ENCODE measurements around the gene PDGFD.

PDGFD gene

GRCh38 chr11:103958475-103959215 is 205.3 kb downstream of the PDGFD start:
- no peak for DNase-seq (ENCODE audit: low read depth)

GRCh38 chr11:103953797-103954486 is 210.0 kb downstream of the PDGFD start:
- no peak for DNase-seq (ENCODE audit: low read depth)

GRCh38 chr11:103949781-103950180 is 214.2 kb downstream of the PDGFD start:
- no peak for DNase-seq (ENCODE audit: low read depth)

- DNase-seq (ENCODE audit: low read depth): no peak
Measured at GRCh38 chr11:103948187-103948763, 215.7 kb downstream of the PDGFD start.

- no peak for DNase-seq (ENCODE audit: low read depth)
Measured at GRCh38 chr11:103947546-103947919, 216.4 kb downstream of the PDGFD start.

- no peak for DNase-seq (ENCODE audit: low read depth)
Measured at GRCh38 chr11:103946793-103947545, 217.0 kb downstream of the PDGFD start.

GRCh38 chr11:103944251-103944940 is 219.6 kb downstream of the PDGFD start:
- no peak for DNase-seq (ENCODE audit: low read depth)

GRCh38 chr11:103942646-103943045 is 221.3 kb downstream of the PDGFD start:
- no peak for DNase-seq (ENCODE audit: low read depth)

GRCh38 chr11:103940551-103940950 is 223.4 kb downstream of the PDGFD start:
- no peak for DNase-seq (ENCODE audit: low read depth)

- no peak for DNase-seq (ENCODE audit: low read depth)
Measured at GRCh38 chr11:103939694-103940093, 224.3 kb downstream of the PDGFD start.

GRCh38 chr11:103936059-103936458 is 227.9 kb downstream of the PDGFD start:
- no peak for DNase-seq (ENCODE audit: low read depth)

GRCh38 chr11:103935219-103935618 is 228.7 kb downstream of the PDGFD start:
- no peak for DNase-seq (ENCODE audit: low read depth)

- no peak for DNase-seq (ENCODE audit: low read depth)
Measured at GRCh38 chr11:103929170-103929903, 234.6 kb downstream of the PDGFD start.

- DNase-seq (ENCODE audit: low read depth): no peak
Measured at GRCh38 chr11:103928802-103929161, 235.2 kb downstream of the PDGFD start.

- DNase-seq (ENCODE audit: low read depth): no peak
Measured at GRCh38 chr11:103928040-103928801, 235.7 kb downstream of the PDGFD start.

- no peak for DNase-seq (ENCODE audit: low read depth)
Measured at GRCh38 chr11:103927535-103927934, 236.4 kb downstream of the PDGFD start.

GRCh38 chr11:103926990-103927389 is 237.0 kb downstream of the PDGFD start:
- no peak for DNase-seq (ENCODE audit: low read depth)

GRCh38 chr11:103924166-103925013 is 239.6 kb downstream of the PDGFD start:
- no peak for DNase-seq (ENCODE audit: low read depth)

GRCh38 chr11:103923451-103923931 is 240.5 kb downstream of the PDGFD start:
- no peak for DNase-seq (ENCODE audit: low read depth)
